H1 (cell line): Measurements from ENCODE around the gene LOXL4. TPM values are rescaled to one million over a fixed set of nuclear protein-coding genes. Genes with fewer than 3 reads are reported as not detected.

Source experiments
- CTCF ChIA-PET: fragments of 300-600 bp; sonication (Branson Sonifier 250); formaldehyde crosslinking; loops from one replicate; lab custom pipeline; 2021; ENCODE audit not compliant: partially characterized antibody; lab: Charles Lee
- POLR2A ChIA-PET: fragments of 300-600 bp; sonication (Branson Sonifier 250); formaldehyde crosslinking; loops from one replicate; lab custom pipeline; 2021; ENCODE audit warnings: inconsistent platforms; ENCODE audit not compliant: partially characterized antibody; lab: Charles Lee
- DNase-seq, 2 experiments: peaks; one replicate each; pipeline versions ENCODE4 v3.0.0 to v3.0.0-alpha.2; 2010 to 2022; ENCODE audit warnings: low spot score in 2 of 2, low read depth in 1 of 2, mixed read lengths in 1 of 2
- FAIRE-seq: peaks from 2 replicates; lab custom pipeline; 2011; peaks lifted over from hg19 to GRCh38; lab: Jason Lieb, UNC
- H2AFZ ChIP-seq: 2 replicates; pipeline ENCODE4 v1.8.1; 2012; ENCODE audit warnings: low read length, inconsistent platforms
- H2AK5ac ChIP-seq: 2 replicates; pipeline ENCODE4 v1.6.1; 2013; ENCODE audit warnings: low read depth, low read length
- H2BK120ac ChIP-seq: replicated peaks from 2 replicates; pipeline ENCODE3; 2013; ENCODE audit warnings: low read depth, low read length, inconsistent platforms
- H2BK12ac ChIP-seq: 2 replicates; pipeline ENCODE4 v1.6.1; 2013; ENCODE audit warnings: low read depth, low read length
- H2BK15ac ChIP-seq: 2 replicates; pipeline ENCODE4 v1.6.1; 2013; ENCODE audit warnings: low read length
- H2BK20ac ChIP-seq: 2 replicates; pipeline ENCODE4 v1.6.1; 2013; ENCODE audit warnings: low read length
- H2BK5ac ChIP-seq: 2 replicates; pipeline ENCODE4 v1.6.1; 2013; ENCODE audit warnings: low read depth, low read length
- H3K14ac ChIP-seq: 2 replicates; pipeline ENCODE4 v1.6.1; 2013; ENCODE audit warnings: inconsistent platforms; ENCODE audit not compliant: insufficient read length
- H3K18ac ChIP-seq: 2 replicates; pipeline ENCODE4 v1.6.1; 2013; ENCODE audit warnings: low read length; ENCODE audit errors: extremely low read depth
- H3K23ac ChIP-seq: 2 replicates; pipeline ENCODE4 v1.6.1; 2013; ENCODE audit warnings: inconsistent platforms; ENCODE audit not compliant: insufficient read length
- H3K23me2 ChIP-seq: 2 replicates; pipeline ENCODE4 v1.6.1; 2013; ENCODE audit warnings: low read depth, low read length
- H3K27ac ChIP-seq: 2 replicates; pipeline ENCODE4 v1.6.1; 2011; ENCODE audit warnings: low read depth, low read length, inconsistent platforms
- H3K27me3 ChIP-seq, 4 experiments: replicated peaks in 1 of 4; 1 replicate in 1 of 4; 2 replicates in 3 of 4; pipeline versions ENCODE4 v1.6.1 to v1.8.1; 2011 to 2013; ENCODE audit warnings: low read length in 3 of 4, mild to moderate bottlenecking in 3 of 4, inconsistent platforms in 2 of 4, mixed read lengths in 2 of 4, moderate library complexity in 1 of 4; ENCODE audit not compliant: control insufficient read depth in 3 of 4, insufficient read depth in 3 of 4; ENCODE audit errors: extremely low read depth in 1 of 4
- H3K36me3 ChIP-seq, 4 experiments: 2 replicates each; pipeline versions ENCODE4 v1.6.1 to v1.8.1; 2011 to 2013; ENCODE audit warnings: mild to moderate bottlenecking in 4 of 4, low read length in 3 of 4, moderate library complexity in 2 of 4, control low read depth in 1 of 4, inconsistent platforms in 1 of 4; ENCODE audit not compliant: insufficient read depth in 4 of 4, control insufficient read depth in 2 of 4
- H3K4ac ChIP-seq: replicated peaks from 2 replicates; pipeline ENCODE3; 2013; ENCODE audit warnings: low read length, low read depth, mixed read lengths, inconsistent platforms; ENCODE audit not compliant: insufficient read length
- H3K4me1 ChIP-seq, 4 experiments: replicated peaks in 1 of 4; 1 replicate in 1 of 4; 2 replicates in 3 of 4; pipeline versions ENCODE4 v1.6.1 to v1.8.1; 2011 to 2013; ENCODE audit warnings: low read length in 3 of 4, inconsistent platforms in 2 of 4, mixed read lengths in 1 of 4; ENCODE audit not compliant: insufficient read depth in 4 of 4, control insufficient read depth in 3 of 4
- H3K4me2 ChIP-seq, 2 experiments: 2 replicates each; pipeline versions ENCODE4 v1.6.1 to v1.8.1; 2011 to 2013; ENCODE audit warnings: low read depth in 2 of 2, low read length in 2 of 2, control low read depth in 1 of 2, inconsistent platforms in 1 of 2, mild to moderate bottlenecking in 1 of 2; ENCODE audit not compliant: insufficient read depth in 1 of 2
- H3K4me3 ChIP-seq, 4 experiments: fragments of 200-600, 300-600 bp in 1 of 4; sonication (generic), shearing (Covaris generic), sonication (Bioruptor Twin) in 1 of 4; 2 replicates each; pipeline versions ENCODE4 v1.5.1 to v1.8.1; 2011 to 2016; ENCODE audit warnings: low read length in 4 of 4, low read depth in 3 of 4, control low read depth in 2 of 4, inconsistent platforms in 2 of 4, mild to moderate bottlenecking in 2 of 4, mixed read lengths in 1 of 4, moderate library complexity in 1 of 4; ENCODE audit not compliant: insufficient read depth in 2 of 4; ENCODE audit errors: extremely low read depth in 1 of 4
- H3K56ac ChIP-seq: replicated peaks from 2 replicates; pipeline ENCODE3; 2013; ENCODE audit warnings: low read depth, mild to moderate bottlenecking, mixed read lengths, low read length, inconsistent platforms; ENCODE audit not compliant: insufficient read length
- H3K79me1 ChIP-seq: 2 replicates; pipeline ENCODE4 v1.6.1; 2013; ENCODE audit warnings: low read depth, low read length, control low read depth
- H3K79me2 ChIP-seq, 2 experiments: 2 replicates each; pipeline versions ENCODE4 v1.6.1 to v1.8.1; 2012 to 2013; ENCODE audit warnings: low read length in 2 of 2, mild to moderate bottlenecking in 2 of 2, inconsistent platforms in 1 of 2; ENCODE audit not compliant: insufficient read depth in 2 of 2, control insufficient read depth in 1 of 2
- H3K9ac ChIP-seq, 4 experiments: replicated peaks in 1 of 4; 1 replicate in 1 of 4; 2 replicates in 3 of 4; pipeline versions ENCODE4 v1.6.1 to v1.8.1; 2011 to 2013; ENCODE audit warnings: low read depth in 3 of 4, low read length in 3 of 4, control low read depth in 2 of 4, mild to moderate bottlenecking in 2 of 4, moderate library complexity in 2 of 4, inconsistent platforms in 1 of 4; ENCODE audit errors: extremely low read depth in 1 of 4
- H3K9me3 ChIP-seq, 2 experiments: 2 replicates each; pipeline versions ENCODE4 v1.6.1 to v1.8.1; 2012 to 2013; ENCODE audit warnings: mild to moderate bottlenecking in 2 of 2, moderate library complexity in 2 of 2, control low read depth in 1 of 2, inconsistent platforms in 1 of 2, low read depth in 1 of 2, low read length in 1 of 2, mixed read lengths in 1 of 2; ENCODE audit not compliant: insufficient read depth in 2 of 2
- H4K20me1 ChIP-seq, 2 experiments: replicated peaks in 1 of 2; 2 replicates each; pipeline versions ENCODE3 to v1.8.1; 2011 to 2013; ENCODE audit warnings: inconsistent platforms in 2 of 2, low read length in 2 of 2, mild to moderate bottlenecking in 1 of 2; ENCODE audit not compliant: insufficient read depth in 2 of 2, control insufficient read depth in 1 of 2
- H4K5ac ChIP-seq: 2 replicates; pipeline ENCODE4 v1.6.1; 2013; ENCODE audit warnings: low read length, low read depth, mixed read lengths, inconsistent platforms; ENCODE audit not compliant: insufficient read length
- H4K8ac ChIP-seq: 2 replicates; pipeline ENCODE4 v1.8.0; 2013; ENCODE audit warnings: mild to moderate bottlenecking, moderate library complexity, low read length, inconsistent platforms; ENCODE audit not compliant: insufficient read depth; ENCODE audit errors: extremely low read depth
- H4K91ac ChIP-seq: replicated peaks from 2 replicates; pipeline ENCODE3; 2013; ENCODE audit warnings: low read length, mixed read lengths, inconsistent platforms; ENCODE audit not compliant: insufficient read length
- ASH2L ChIP-seq: fragments of 200-600, 300-600 bp; sonication (generic); IDR thresholded peaks from one replicate; pipeline ENCODE4 v1.7.1; 2017; ENCODE audit warnings: low read length
- BCL11A ChIP-seq, 2 experiments: IDR thresholded peaks; one replicate each; pipeline ENCODE4 v1.6.1; 2011; ENCODE audit warnings: low read depth in 2 of 2, low read length in 2 of 2, mild to moderate bottlenecking in 2 of 2
- EGR1 ChIP-seq: IDR thresholded peaks from 2 replicates; pipeline ENCODE4 v1.6.1; 2011; ENCODE audit warnings: low read depth, low read length, borderline replicate concordance
- GTF2F1 ChIP-seq: IDR thresholded peaks from 2 replicates; pipeline ENCODE4 v1.6.1; 2012; ENCODE audit warnings: low read depth, low read length, improper control_type of control experiment, borderline replicate concordance
- KDM1A ChIP-seq: fragments of 200-600, 300-600 bp; sonication (generic); IDR thresholded peaks from 2 replicates; pipeline ENCODE4 v1.7.1; 2016; ENCODE audit warnings: mild to moderate bottlenecking, low read length, borderline replicate concordance
- KDM4A ChIP-seq: IDR thresholded peaks from one replicate; pipeline ENCODE4 v1.7.1; 2012; ENCODE audit warnings: low read depth, mild to moderate bottlenecking, moderate library complexity, low read length, inconsistent platforms; ENCODE audit not compliant: severe bottlenecking
- POLR2A ChIP-seq, 2 experiments: IDR thresholded peaks; 1 replicate in 1 of 2; 2 replicates in 1 of 2; pipeline ENCODE4 v1.6.1; 2011; ENCODE audit warnings: low read depth in 2 of 2, low read length in 2 of 2, mild to moderate bottlenecking in 2 of 2; ENCODE audit errors: control extremely low read depth in 1 of 2
- POLR2AphosphoS5 ChIP-seq: IDR thresholded peaks from 2 replicates; pipeline ENCODE4 v1.6.1; 2011; ENCODE audit warnings: low read depth, low read length
- RAD21 ChIP-seq, 2 experiments: IDR thresholded peaks in 1 of 2; conservative IDR thresholded peaks in 1 of 2; 2 replicates each; pipeline ENCODE4 v1.6.1; 2011; ENCODE audit warnings: low read depth in 2 of 2, low read length in 2 of 2, improper control_type of control experiment in 1 of 2, inconsistent platforms in 1 of 2, mild to moderate bottlenecking in 1 of 2, moderate library complexity in 1 of 2
- SIRT6 ChIP-seq: IDR thresholded peaks from one replicate; pipeline ENCODE4 v1.7.1; 2012; ENCODE audit warnings: low read length, inconsistent platforms
- TAF7 ChIP-seq: optimal IDR thresholded peaks from 2 replicates; pipeline ENCODE3; 2011; ENCODE audit warnings: low read depth, mild to moderate bottlenecking, inconsistent platforms, low read length, moderate library complexity, borderline replicate concordance
- WGBS, 2 experiments: shearing (Covaris generic) in 1 of 2; methylation state at CpG; one replicate each; pipeline versions ENCODE4 v1.1.6 to v1.1.7; 2013 to 2015; ENCODE audit warnings: low lambda C conversion rate in 2 of 2, mixed read lengths in 2 of 2, inconsistent platforms in 1 of 2, low coverage in 1 of 2, missing lambda C conversion rate in 1 of 2; ENCODE audit not compliant: insufficient replicate concordance in 2 of 2, insufficient coverage in 1 of 2, insufficient read length in 1 of 2; ENCODE audit errors: extremely low coverage in 1 of 2, missing lambda C conversion rate in 1 of 2; 5-methylcytosine and 5-hydroxymethylcytosine counted together
- polyA plus RNA-seq, 7 experiments: library from polyadenylated mRNA; depleted of rRNA in 3 of 7; stranded (reverse) in 5 of 7; unstranded in 2 of 7; fragments of >200 nt in 5 of 7; fragments of 200-250 nt in 2 of 7; gene quantifications; 1 replicate in 5 of 7; 2 replicates in 1 of 7; 4 replicates in 1 of 7; pipeline versions ENCODE4 v1.2.1 to v1.2.3, GENCODE V29; 2011 to 2013; ENCODE audit warnings: missing spikeins in 2 of 7, mixed read lengths in 2 of 7
- total RNA-seq: library from RNA; stranded (reverse); fragmentation: NEBNext Ultra II Directional; extraction: Animal tissue kit (Norgen Biotek cat#: 25700); gene quantifications from 2 replicates; pipeline ENCODE4 v1.2.1, GENCODE V29; 2021
- TF ChIP-seq, protein P1 (sequence below): IDR thresholded peaks from 2 replicates; pipeline ENCODE4 v1.6.1; 2012; ENCODE audit warnings: inconsistent platforms

The LOXL4 gene
- total and polyA plus RNA-seq, 2 of the 8 experiments (the other 6 are each of a cell fraction or from before 2014, with no cell fraction given) = 0.13 to 0.27 TPM

DNA sequence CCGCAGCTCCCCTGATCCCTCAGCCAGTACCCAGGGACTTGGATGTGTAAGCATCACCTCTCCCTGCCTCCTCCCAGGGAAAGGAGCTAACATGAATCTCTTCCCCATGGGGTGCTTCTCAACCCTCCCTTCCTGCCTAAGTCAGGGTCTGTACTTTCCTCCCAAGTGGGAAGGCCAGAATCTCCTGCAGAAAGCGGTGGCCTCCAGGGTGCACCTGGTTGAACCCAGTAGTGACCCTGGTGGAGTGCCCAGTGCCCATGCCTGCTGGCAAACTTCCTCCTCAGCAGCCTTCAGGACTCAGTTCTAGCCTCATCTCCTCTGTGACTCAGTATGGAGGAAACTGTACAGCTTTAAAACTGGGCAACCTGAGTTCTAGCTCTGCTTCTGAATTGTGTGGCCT, 2.8 kb upstream of the LOXL4 start:
- Histone ChIP-seq H3K14ac (no peak overlapping the region), H4K5ac (no peak overlapping the region)
- CTCF ChIA-PET = interaction anchor here (0.8 to 3.8 kb wide), 6 partner anchors 8 to 99 kb away, joined by 3 to 24 read pairs (median 7); no protein-coding TSS in a partner anchor

More for the DNA sequence above, 2.8 kb upstream of the LOXL4 start:
- Histone ChIP-seq H3K18ac (no peak overlapping the region), H3K27ac (no peak overlapping the region), H3K4me2 (no peak overlapping the region; a peak in 1 of 4 replicates), H2BK20ac (no peak overlapping the region), H3K9ac (no peak overlapping the region), H3K79me1 (no peaks in the 10 kb centered on the region), H3K4ac (no peak overlapping the region), H4K91ac (peak overlapping the region; percentile 40), H2AK5ac (no peak overlapping the region), H3K4me3 (no peak overlapping the region), H3K36me3 (no peaks in the 10 kb centered on the region), H3K23ac (no peak overlapping the region), H3K79me2 (no peaks in the 10 kb centered on the region), H3K56ac (no peak overlapping the region), H4K8ac (no peak overlapping the region), H2AFZ (no peak overlapping the region), H3K23me2 (peaks cover 2% of the 10 kb centered on the region; the same call in 1 of the 2 replicates), H2BK12ac (peak overlapping the region; percentile 62; the same call in 1 of the 2 replicates), H3K9me3 (no peaks in the 10 kb centered on the region), H2BK15ac (no peak overlapping the region), H2BK120ac (no peak overlapping the region), H2BK5ac (no peak overlapping the region), H3K4me1 (peaks cover 0 to 16% (median 9%) of the 10 kb centered on the region in 4 experiments; a peak in 6 of 7 replicates), H3K27me3 (peaks cover 0 to 12% (median 5%) of the 10 kb centered on the region in 4 experiments; a peak in 4 of 7 replicates), H4K20me1 (no peaks in the 10 kb centered on the region)
- DNase-seq = no peak
- no peak for FAIRE-seq
- POLR2A ChIA-PET = no interaction called here
- TF ChIP-seq ASH2L = no peak
- no peak for TF ChIP-seq KDM1A
- TF ChIP-seq GTF2F1 = no peak
- TF ChIP-seq SIRT6 = no peak
- no peak for TF ChIP-seq POLR2AphosphoS5
- no peak for TF ChIP-seq RAD21 (IDR thresholded peaks at IDR 0.05 in 1 of 2, conservative IDR thresholded peaks at IDR 0.05 in 1 of 2; ENCODE audit: low read depth in 2 of 2, low read length in 2 of 2)
- TF ChIP-seq POLR2A (IDR thresholded peaks at IDR 0.05; ENCODE audit: control extremely low read depth in 1 of 2, low read depth in 2 of 2, low read length in 2 of 2) = no peak
- TF ChIP-seq TAF7 = no peak
- TF ChIP-seq EGR1 = no peak
- TF ChIP-seq KDM4A = no peak
- no peak for TF ChIP-seq BCL11A (IDR thresholded peaks at IDR 0.05; ENCODE audit: low read depth in 2 of 2, low read length in 2 of 2)
- TF ChIP-seq, protein P1, sequence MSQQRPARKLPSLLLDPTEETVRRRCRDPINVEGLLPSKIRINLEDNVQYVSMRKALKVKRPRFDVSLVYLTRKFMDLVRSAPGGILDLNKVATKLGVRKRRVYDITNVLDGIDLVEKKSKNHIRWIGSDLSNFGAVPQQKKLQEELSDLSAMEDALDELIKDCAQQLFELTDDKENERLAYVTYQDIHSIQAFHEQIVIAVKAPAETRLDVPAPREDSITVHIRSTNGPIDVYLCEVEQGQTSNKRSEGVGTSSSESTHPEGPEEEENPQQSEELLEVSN = no peak
- 86% methylated on average over 2 of the region's 2 CpGs; no CpG with 5 or more reads in 1 of the 2 experiments for WGBS, 2 experiments
